GM12878 (cell line): ENCODE data around the gene NOTCH1.

Source experiments
- BHLHE40 ChIP-seq, 2 experiments: fragments of 450-650 bp in 1 of 2; IDR thresholded peaks; 2 replicates each; pipeline ENCODE4 v1.6.1; 2011 to 2017; ENCODE audit warnings: low read depth in 2 of 2, borderline replicate concordance in 1 of 2, improper control_type of control experiment in 1 of 2, low read length in 1 of 2, mild to moderate bottlenecking in 1 of 2
- CTCF ChIP-seq, 3 experiments: IDR thresholded peaks in 2 of 3; conservative IDR thresholded peaks in 1 of 3; 2 replicates each; pipeline ENCODE4 v1.5.1; 2011; ENCODE audit warnings: low read depth in 3 of 3, low read length in 3 of 3, mild to moderate bottlenecking in 3 of 3, control low read depth in 2 of 3, moderate library complexity in 2 of 3, inconsistent platforms in 1 of 3, mixed read lengths in 1 of 3; ENCODE audit not compliant: control insufficient read depth in 2 of 3, insufficient read depth in 1 of 3; ENCODE audit errors: extremely low read depth in 1 of 3
- E2F4 ChIP-seq: IDR thresholded peaks from 2 replicates; pipeline ENCODE4 v1.6.1; 2012; ENCODE audit warnings: low read depth, low read length, improper control_type of control experiment
- EZH2 ChIP-seq: IDR thresholded peaks from 2 replicates; pipeline ENCODE4 v1.6.1; 2012; ENCODE audit warnings: low read depth, mild to moderate bottlenecking, control low read depth, inconsistent platforms, low read length, borderline replicate concordance; ENCODE audit not compliant: control insufficient read depth
- FOXM1 ChIP-seq: IDR thresholded peaks from 2 replicates; pipeline ENCODE4 v1.6.1; 2012; ENCODE audit warnings: low read depth, mild to moderate bottlenecking, inconsistent platforms, low read length, moderate library complexity
- HDGF ChIP-seq: fragments of 450-650 bp; IDR thresholded peaks from 2 replicates; pipeline ENCODE4 v1.6.1; 2016; ENCODE audit warnings: antibody characterized with exemption
- MAX ChIP-seq: IDR thresholded peaks from 2 replicates; pipeline ENCODE4 v1.6.1; 2012; ENCODE audit warnings: low read depth, low read length, improper control_type of control experiment
- MEF2B ChIP-seq: fragments of 450-650 bp; IDR thresholded peaks from 2 replicates; pipeline ENCODE4 v1.6.1; 2018; ENCODE audit warnings: mild to moderate bottlenecking, moderate library complexity; ENCODE audit not compliant: partially characterized antibody, poor library complexity, severe bottlenecking
- MYC ChIP-seq: IDR thresholded peaks from 2 replicates; pipeline ENCODE4 v1.6.1; 2011; ENCODE audit warnings: mild to moderate bottlenecking, low read length, moderate library complexity, inconsistent platforms; ENCODE audit not compliant: insufficient read depth, insufficient replicate concordance, insufficient read length, severe bottlenecking
- REST ChIP-seq: IDR thresholded peaks from 2 replicates; pipeline ENCODE4 v1.6.1; 2012; ENCODE audit warnings: mild to moderate bottlenecking, low read depth, low read length
- SMC3 ChIP-seq: IDR thresholded peaks from 2 replicates; pipeline ENCODE4 v1.6.1; 2011; ENCODE audit warnings: low read length, improper control_type of control experiment, borderline replicate concordance
- YY1 ChIP-seq: IDR thresholded peaks from 2 replicates; pipeline ENCODE4 v1.6.1; 2011; ENCODE audit warnings: low read depth, mild to moderate bottlenecking, low read length
- ZBED1 ChIP-seq: IDR thresholded peaks from 2 replicates; pipeline ENCODE4 v1.6.1; 2016; ENCODE audit warnings: borderline replicate concordance

- TF ChIP-seq HDGF (no peak), EZH2 (no peak), SMC3 (no peak), YY1 (no peak), CTCF (IDR thresholded peaks at IDR 0.05 in 2 of 3, conservative IDR thresholded peaks at IDR 0.05 in 1 of 3; ENCODE audit: control insufficient read depth in 2 of 3, extremely low read depth in 1 of 3, insufficient read depth in 1 of 3, low read depth in 3 of 3, low read length in 3 of 3) (no peak), MAX (no peak), FOXM1 (no peak), ZBED1 (no peak), BHLHE40 (IDR thresholded peaks at IDR 0.05; ENCODE audit: borderline replicate concordance in 1 of 2, low read depth in 2 of 2, low read length in 1 of 2) (no peak), REST (no peak), MYC (no peak), E2F4 (no peak), MEF2B (no peak)
Measured at GRCh38 chr9:136554870-136555269, 9.0 kb upstream of the NOTCH1 start.
